Measurements from ENCODE around the gene NUP62. TPM values are rescaled to one million over a fixed set of nuclear protein-coding genes. Genes with fewer than 3 reads are reported as not detected.
"Not testable (repeated sequence)": the region's sequence is repeated elsewhere in the genome, so short reads cannot be mapped to it uniquely, and the experiment has no call there.

NUP62 gene
- polyA plus RNA-seq, 2 donors: 16.5 to 21.4 TPM

- no peaks in the 10 kb centered on the region for H3K27me3 ChIP-seq (ENCODE audit: control insufficient read depth in 1 of 2, insufficient read depth in 2 of 2, low read length in 2 of 2)
- WGBS, 2 donors: 68 to 72% methylated on average over 7 of the region's 7 CpGs
- no peak overlapping the region for H3K27ac ChIP-seq (ENCODE audit: low read depth in 2 of 2, low read length in 1 of 2)
Observed at GRCh38 chr19:49953416-49953815, 24.1 kb upstream of the NUP62 start.

GRCh38 chr19:49952906-49953305 is 23.6 kb upstream of the NUP62 start:
- Histone ChIP-seq H3K27ac (ENCODE audit: low read depth in 2 of 2, low read length in 1 of 2) (no peak overlapping the region), H3K4me3 (ENCODE audit: low read depth in 1 of 2, low read length in 2 of 2) (no peak overlapping the region), H3K9me3 (ENCODE audit: control insufficient read depth in 2 of 2, insufficient read depth in 1 of 2, low read depth in 1 of 2, low read length in 1 of 2) (no peaks in the 10 kb centered on the region), H3K27me3 (ENCODE audit: control insufficient read depth in 1 of 2, insufficient read depth in 2 of 2, low read length in 2 of 2) (no peaks in the 10 kb centered on the region), H3K4me1 (ENCODE audit: control insufficient read depth in 2 of 2, insufficient read depth in 2 of 2, low read length in 1 of 2) (peaks cover 0 to 2% of the 10 kb centered on the region in 2 donors), H3K36me3 (ENCODE audit: control insufficient read depth in 2 of 2, insufficient read depth in 2 of 2, low read length in 1 of 2) (no peaks in the 10 kb centered on the region)
- WGBS, 2 donors: 71 to 78% methylated on average over 13 of the region's 13 CpGs

More at GRCh38 chr19:49953416-49953815, 24.1 kb upstream of the NUP62 start:
- H3K36me3 ChIP-seq (ENCODE audit: control insufficient read depth in 2 of 2, insufficient read depth in 2 of 2, low read length in 1 of 2): no peaks in the 10 kb centered on the region
- no peak overlapping the region for H3K4me3 ChIP-seq (ENCODE audit: low read depth in 1 of 2, low read length in 2 of 2)
- H3K4me1 ChIP-seq (ENCODE audit: control insufficient read depth in 2 of 2, insufficient read depth in 2 of 2, low read length in 1 of 2): peaks cover 0 to 2% of the 10 kb centered on the region in 2 donors
- H3K9me3 ChIP-seq (ENCODE audit: control insufficient read depth in 2 of 2, insufficient read depth in 1 of 2, low read depth in 1 of 2, low read length in 1 of 2): no peaks in the 10 kb centered on the region

- Histone ChIP-seq H3K36me3 (ENCODE audit: control insufficient read depth in 2 of 2, insufficient read depth in 2 of 2, low read length in 1 of 2) (no peaks in the 10 kb centered on the region), H3K27ac (ENCODE audit: low read depth in 2 of 2, low read length in 1 of 2) (no peak overlapping the region), H3K4me1 (ENCODE audit: control insufficient read depth in 2 of 2, insufficient read depth in 2 of 2, low read length in 1 of 2) (peaks cover 0 to 2% of the 10 kb centered on the region in 2 donors), H3K4me3 (ENCODE audit: low read depth in 1 of 2, low read length in 2 of 2) (no peak overlapping the region), H3K27me3 (ENCODE audit: control insufficient read depth in 1 of 2, insufficient read depth in 2 of 2, low read length in 2 of 2) (no peaks in the 10 kb centered on the region), H3K9me3 (ENCODE audit: control insufficient read depth in 2 of 2, insufficient read depth in 1 of 2, low read depth in 1 of 2, low read length in 1 of 2) (no peaks in the 10 kb centered on the region)
Observed at GRCh38 chr19:49952479-49952836, 23.2 kb upstream of the NUP62 start.

- WGBS, 2 donors: 83 to 89% methylated on average over 9 of the region's 9 CpGs
- H3K4me3 ChIP-seq (ENCODE audit: low read depth in 1 of 2, low read length in 2 of 2): no peak overlapping the region
- peaks cover 0 to 2% of the 10 kb centered on the region in 2 donors for H3K4me1 ChIP-seq (ENCODE audit: control insufficient read depth in 2 of 2, insufficient read depth in 2 of 2, low read length in 1 of 2)
- no peak overlapping the region for H3K27ac ChIP-seq (ENCODE audit: low read depth in 2 of 2, low read length in 1 of 2)
- no peaks in the 10 kb centered on the region for H3K36me3 ChIP-seq (ENCODE audit: control insufficient read depth in 2 of 2, insufficient read depth in 2 of 2, low read length in 1 of 2)
- H3K9me3 ChIP-seq (ENCODE audit: control insufficient read depth in 2 of 2, insufficient read depth in 1 of 2, low read depth in 1 of 2, low read length in 1 of 2): no peaks in the 10 kb centered on the region
- H3K27me3 ChIP-seq (ENCODE audit: control insufficient read depth in 1 of 2, insufficient read depth in 2 of 2, low read length in 2 of 2): no peaks in the 10 kb centered on the region
Observed at GRCh38 chr19:49951806-49952478, 22.6 kb upstream of the NUP62 start.

GRCh38 chr19:49950956-49951526 is 21.7 kb upstream of the NUP62 start:
- H3K4me1 ChIP-seq (ENCODE audit: control insufficient read depth in 2 of 2, insufficient read depth in 2 of 2, low read length in 1 of 2): peaks cover 0 to 2% of the 10 kb centered on the region in 2 donors
- no peaks in the 10 kb centered on the region for H3K27me3 ChIP-seq (ENCODE audit: control insufficient read depth in 1 of 2, insufficient read depth in 2 of 2, low read length in 2 of 2)
- H3K4me3 ChIP-seq (ENCODE audit: low read depth in 1 of 2, low read length in 2 of 2): no peak overlapping the region
- H3K9me3 ChIP-seq (ENCODE audit: control insufficient read depth in 2 of 2, insufficient read depth in 1 of 2, low read depth in 1 of 2, low read length in 1 of 2): no peaks in the 10 kb centered on the region
- no peaks in the 10 kb centered on the region for H3K36me3 ChIP-seq (ENCODE audit: control insufficient read depth in 2 of 2, insufficient read depth in 2 of 2, low read length in 1 of 2)
- H3K27ac ChIP-seq (ENCODE audit: low read depth in 2 of 2, low read length in 1 of 2): no peak overlapping the region
- WGBS, 2 donors: 84 to 85% methylated on average over 13 of the region's 13 CpGs

- no peaks in the 10 kb centered on the region for H3K9me3 ChIP-seq (ENCODE audit: control insufficient read depth in 2 of 2, insufficient read depth in 1 of 2, low read depth in 1 of 2, low read length in 1 of 2)
- H3K4me1 ChIP-seq (ENCODE audit: control insufficient read depth in 2 of 2, insufficient read depth in 2 of 2, low read length in 1 of 2): peaks cover 0 to 2% of the 10 kb centered on the region in 2 donors
- 87 to 91% methylated on average over 5 of the region's 5 CpGs for WGBS, 2 donors
- no peaks in the 10 kb centered on the region for H3K36me3 ChIP-seq (ENCODE audit: control insufficient read depth in 2 of 2, insufficient read depth in 2 of 2, low read length in 1 of 2)
- H3K4me3 ChIP-seq (ENCODE audit: low read depth in 1 of 2, low read length in 2 of 2): no peak overlapping the region
- no peaks in the 10 kb centered on the region for H3K27me3 ChIP-seq (ENCODE audit: control insufficient read depth in 1 of 2, insufficient read depth in 2 of 2, low read length in 2 of 2)
- H3K27ac ChIP-seq (ENCODE audit: low read depth in 2 of 2, low read length in 1 of 2): no peak overlapping the region
Observed at GRCh38 chr19:49950590-49950948, 21.3 kb upstream of the NUP62 start.

- Histone ChIP-seq H3K36me3 (ENCODE audit: control insufficient read depth in 2 of 2, insufficient read depth in 2 of 2, low read length in 1 of 2) (no peaks in the 10 kb centered on the region), H3K27me3 (ENCODE audit: control insufficient read depth in 1 of 2, insufficient read depth in 2 of 2, low read length in 2 of 2) (no peaks in the 10 kb centered on the region), H3K27ac (ENCODE audit: low read depth in 2 of 2, low read length in 1 of 2) (no peak overlapping the region), H3K4me1 (ENCODE audit: control insufficient read depth in 2 of 2, insufficient read depth in 2 of 2, low read length in 1 of 2) (peaks cover 0 to 2% of the 10 kb centered on the region in 2 donors), H3K9me3 (ENCODE audit: control insufficient read depth in 2 of 2, insufficient read depth in 1 of 2, low read depth in 1 of 2, low read length in 1 of 2) (no peaks in the 10 kb centered on the region), H3K4me3 (ENCODE audit: low read depth in 1 of 2, low read length in 2 of 2) (no peak overlapping the region)
- 78 to 80% methylated on average over 11 of the region's 11 CpGs for WGBS, 2 donors
Observed at GRCh38 chr19:49949742-49950589, 20.7 kb upstream of the NUP62 start.

GRCh38 chr19:49946415-49946814 is 17.1 kb upstream of the NUP62 start:
- Histone ChIP-seq H3K9me3 (ENCODE audit: control insufficient read depth in 2 of 2, insufficient read depth in 1 of 2, low read depth in 1 of 2, low read length in 1 of 2) (no peaks in the 10 kb centered on the region), H3K27me3 (ENCODE audit: control insufficient read depth in 1 of 2, insufficient read depth in 2 of 2, low read length in 2 of 2) (no peaks in the 10 kb centered on the region), H3K4me1 (ENCODE audit: control insufficient read depth in 2 of 2, insufficient read depth in 2 of 2, low read length in 1 of 2) (no peaks in the 10 kb centered on the region), H3K4me3 (ENCODE audit: low read depth in 1 of 2, low read length in 2 of 2) (no peak overlapping the region), H3K27ac (ENCODE audit: low read depth in 2 of 2, low read length in 1 of 2) (no peak overlapping the region), H3K36me3 (ENCODE audit: control insufficient read depth in 2 of 2, insufficient read depth in 2 of 2, low read length in 1 of 2) (no peaks in the 10 kb centered on the region)
- 82 to 84% methylated on average over 8 of the region's 8 CpGs for WGBS, 2 donors

GRCh38 chr19:49944567-49944966 is 15.3 kb upstream of the NUP62 start:
- H3K27ac ChIP-seq (ENCODE audit: low read depth in 2 of 2, low read length in 1 of 2); H3K4me3 ChIP-seq (ENCODE audit: low read depth in 1 of 2, low read length in 2 of 2); H3K27me3 ChIP-seq (ENCODE audit: control insufficient read depth in 1 of 2, insufficient read depth in 2 of 2, low read length in 2 of 2); H3K9me3 ChIP-seq (ENCODE audit: control insufficient read depth in 2 of 2, insufficient read depth in 1 of 2, low read depth in 1 of 2, low read length in 1 of 2); H3K4me1 ChIP-seq (ENCODE audit: control insufficient read depth in 2 of 2, insufficient read depth in 2 of 2, low read length in 1 of 2); H3K36me3 ChIP-seq (ENCODE audit: control insufficient read depth in 2 of 2, insufficient read depth in 2 of 2, low read length in 1 of 2): not testable (repeated sequence)
- WGBS, 2 donors: 72 to 82% methylated on average over 5 of the region's 5 CpGs

Measured in esophagus (tissue), 2 donors.